B cell (primary cell): ENCODE data around the gene VWA8. TPM values are rescaled to one million over a fixed set of nuclear protein-coding genes. Genes with fewer than 3 reads are reported as not detected.
A peak's percentile ranks its signal among the peaks of the same experiment; 100 is the strongest.

Experiments
- ATAC-seq: fragments of 200-7000 bp; cut with Tn5 transposase; one replicate; pipeline ENCODE4 v1.10.0; 2021; ENCODE audit warnings: low read depth, mild to moderate bottlenecking, moderate number of reproducible peaks, moderate library complexity
- CTCF ChIA-PET: fragments of 350-600 bp; sonication (Branson Sonifier 250); formaldehyde crosslinking; loops from one replicate; lab custom pipeline; 2021; ENCODE audit warnings: antibody characterized with exemption, inconsistent platforms; lab: Charles Lee
- POLR2A ChIA-PET: fragments of 350-600 bp; sonication (Branson Sonifier 250); formaldehyde crosslinking; loops from one replicate; lab custom pipeline; 2021; ENCODE audit warnings: antibody characterized with exemption; lab: Charles Lee
- DNase-seq: peaks from one replicate; pipeline ENCODE4 v3.0.0; 2013
- H2AFZ ChIP-seq: 2 replicates; pipeline ENCODE4 v1.6.1; 2012; ENCODE audit warnings: mild to moderate bottlenecking, low read depth, low read length; ENCODE audit not compliant: insufficient read depth, poor library complexity, severe bottlenecking
- H3K27ac ChIP-seq, 2 donors: 1 replicate in 1 of 2; 2 replicates in 1 of 2; pipeline ENCODE4 v1.5.1; 2012 to 2013; ENCODE audit warnings: low read length in 2 of 2, mild to moderate bottlenecking in 2 of 2, moderate library complexity in 1 of 2
- H3K27me3 ChIP-seq, 4 experiments: fragments of 200-600 bp in 1 of 4; sonication (generic) in 1 of 4; replicated peaks in 1 of 4; 1 replicate in 2 of 4; 2 replicates in 2 of 4; pipeline versions ENCODE4 v1.6.1 to v1.7.0; 2013 to 2016; ENCODE audit warnings: low read length in 3 of 4, mild to moderate bottlenecking in 2 of 4, mixed read lengths in 1 of 4, moderate library complexity in 1 of 4; ENCODE audit not compliant: insufficient read depth in 4 of 4, control insufficient read depth in 3 of 4; ENCODE audit errors: control extremely low read depth in 1 of 4
- H3K36me3 ChIP-seq, 2 experiments: replicated peaks in 1 of 2; 1 replicate in 1 of 2; 2 replicates in 1 of 2; pipeline versions ENCODE4 v1.6.1 to v1.7.1; 2013; ENCODE audit warnings: low read length in 1 of 2; ENCODE audit not compliant: insufficient read depth in 2 of 2, control insufficient read depth in 1 of 2; ENCODE audit errors: control extremely low read depth in 1 of 2, extremely low read depth in 1 of 2
- H3K4me1 ChIP-seq, 2 donors: fragments of 200-600 bp in 1 of 2; sonication (generic) in 1 of 2; 1 replicate in 1 of 2; 2 replicates in 1 of 2; pipeline versions ENCODE4 v1.5.1 to v1.6.1; 2013 to 2017; ENCODE audit warnings: low read length in 2 of 2; ENCODE audit not compliant: control insufficient read depth in 2 of 2, insufficient read depth in 2 of 2
- H3K4me2 ChIP-seq: replicated peaks from 2 replicates; pipeline ENCODE3; 2012; ENCODE audit warnings: mild to moderate bottlenecking, low read depth, low read length; ENCODE audit not compliant: poor library complexity, severe bottlenecking
- H3K4me3 ChIP-seq, 5 experiments: fragments of 200-600 bp in 1 of 5; sonication (generic) in 1 of 5; 1 replicate in 3 of 5; 2 replicates in 2 of 5; pipeline versions ENCODE4 v1.5.1 to v1.7.0; 2011 to 2016; ENCODE audit warnings: low read length in 4 of 5, mild to moderate bottlenecking in 4 of 5, low read depth in 2 of 5, control low read depth in 1 of 5, moderate library complexity in 1 of 5; ENCODE audit not compliant: insufficient read depth in 1 of 5; ENCODE audit errors: control extremely low read depth in 1 of 5, extremely low read depth in 1 of 5
- H3K79me2 ChIP-seq: fragments of 200-600 bp; sonication (generic); one replicate; pipeline ENCODE4 v1.6.0; 2016; ENCODE audit warnings: low read length; ENCODE audit not compliant: control insufficient read depth, insufficient read depth
- H3K9ac ChIP-seq: fragments of 200-600 bp; sonication (generic); 2 replicates; pipeline ENCODE4 v1.6.1; 2017; ENCODE audit warnings: mild to moderate bottlenecking, low read length, moderate library complexity
- H3K9me3 ChIP-seq, 3 donors: one replicate each; pipeline versions ENCODE4 v1.6.1 to v1.7.1; 2013; ENCODE audit warnings: low read length in 2 of 3; ENCODE audit not compliant: control insufficient read depth in 2 of 3, insufficient read depth in 1 of 3; ENCODE audit errors: control extremely low read depth in 1 of 3
- H4K20me1 ChIP-seq: 2 replicates; pipeline ENCODE4 v1.6.0; 2012; ENCODE audit warnings: mild to moderate bottlenecking, low read length; ENCODE audit not compliant: insufficient read depth, control insufficient read depth, poor library complexity, severe bottlenecking
- H3K27ac Mint-ChIP-seq: one replicate; pipeline ENCODE4 v1.8.0; 2021; ENCODE audit warnings: mixed read lengths
- H3K27me3 Mint-ChIP-seq: one replicate; pipeline ENCODE4 v1.8.0; 2021; ENCODE audit warnings: mixed read lengths
- H3K4me1 Mint-ChIP-seq: one replicate; pipeline ENCODE4 v1.8.0; 2021; ENCODE audit warnings: mixed read lengths
- H3K4me3 Mint-ChIP-seq: one replicate; pipeline ENCODE4 v1.8.0; 2021; ENCODE audit warnings: mixed read lengths
- H3K9me3 Mint-ChIP-seq: one replicate; pipeline ENCODE4 v1.8.0; 2022; ENCODE audit warnings: mixed read lengths; ENCODE audit not compliant: insufficient read depth
- CTCF ChIP-seq: fragments of 200-600 bp; IDR thresholded peaks from one replicate; pipeline ENCODE4 v1.8.0; 2022; ENCODE audit warnings: antibody characterized with exemption, mild to moderate bottlenecking
- EZH2 ChIP-seq: IDR thresholded peaks from 2 replicates; pipeline ENCODE4 v1.6.1; 2012; ENCODE audit warnings: borderline replicate concordance, low read depth, mild to moderate bottlenecking, moderate library complexity, low read length; ENCODE audit not compliant: insufficient read depth, poor library complexity, severe bottlenecking
- WGBS: methylation state at CpG from one replicate; pipeline ENCODE4 v1.1.5; 2013; ENCODE audit warnings: missing lambda C conversion rate; ENCODE audit not compliant: insufficient coverage; 5-methylcytosine and 5-hydroxymethylcytosine counted together
- intact Hi-C: fragments of 100-400 bp; cut with micrococcal nuclease; formaldehyde crosslinking; loops from one replicate; pipeline ENCODE4 v1.10.0; 2022
- polyA plus RNA-seq: library from polyadenylated mRNA; depleted of rRNA; stranded (reverse); fragments of >200 nt; gene quantifications from 2 replicates; pipeline ENCODE4 v1.2.3, GENCODE V29; 2012
- total RNA-seq, 2 donors: library from RNA; stranded (reverse); fragments of 120-200 nt in 1 of 2; gene quantifications; 1 replicate in 1 of 2; 2 replicates in 1 of 2; pipeline versions ENCODE4 v1.2.3 to v1.2.4, GENCODE V29; 2013 to 2022

The VWA8 gene
- total and polyA plus RNA-seq, 2 donors (not counting 1 experiment from before 2014, with no cell fraction given) = 6.0 to 19.7 TPM

DNA sequence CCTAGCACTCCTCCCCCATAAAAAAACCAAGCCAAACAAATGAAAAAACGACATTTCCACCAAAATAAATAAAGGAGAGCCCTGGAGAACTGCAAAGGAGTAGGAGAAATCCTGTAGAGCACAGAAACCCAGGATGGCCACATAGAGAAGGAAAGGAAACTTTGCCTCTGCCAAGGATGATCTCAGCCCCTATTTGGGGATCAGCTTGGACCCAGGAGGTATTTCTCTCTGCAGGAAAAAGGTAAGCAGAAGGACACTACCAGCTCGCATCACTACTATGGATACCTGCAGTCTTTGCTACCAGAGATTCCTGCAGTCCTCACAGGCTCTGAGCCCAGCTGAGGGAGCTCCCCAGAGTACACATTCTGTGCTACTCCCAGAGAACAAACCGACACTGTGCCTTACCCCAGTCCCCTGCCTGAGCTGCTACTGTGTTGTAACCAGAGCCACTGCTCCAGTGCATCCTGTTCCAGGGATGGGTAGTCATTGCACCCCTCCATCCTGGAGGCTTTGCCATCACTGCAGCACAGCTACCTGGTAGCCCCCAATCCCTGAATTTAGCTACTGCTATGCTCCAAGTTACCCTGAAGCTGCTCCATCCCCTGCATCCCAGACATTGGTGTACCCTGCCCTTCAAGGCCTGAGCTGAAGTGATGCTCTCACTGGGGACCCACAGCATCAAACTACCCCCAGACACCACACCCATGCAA is 41.7 kb downstream of the VWA8 start:
- H3K4me3 ChIP-seq = no peak overlapping the region
- no peak overlapping the region for H3K27ac ChIP-seq
- Mint-ChIP-seq H3K27me3 (no peaks in the 10 kb centered on the region), H3K27ac (no peak overlapping the region), H3K9me3 (peaks cover 7% of the 10 kb centered on the region), H3K4me3 (no peak overlapping the region), H3K4me1 (peaks cover 36% of the 10 kb centered on the region)
- CTCF ChIA-PET = interaction anchor here (0.7 to 1.6 kb wide), 3 partner anchors 12 to 252 kb away, joined by 3 to 5 read pairs (median 3); no protein-coding TSS in a partner anchor
- no peaks in the 10 kb centered on the region for H3K36me3 ChIP-seq
- no peak overlapping the region for H3K4me2 ChIP-seq
- peaks cover 12 to 21% of the 10 kb centered on the region in 2 donors for H3K4me1 ChIP-seq
- H3K9me3 ChIP-seq = peaks cover 0 to 10% (median 3%) of the 10 kb centered on the region in 3 donors
- intact Hi-C loops = loop anchor here (5.0 kb wide), 1 partner anchor 118 kb away; no protein-coding TSS in a partner anchor
- no peak for TF ChIP-seq CTCF
- TF ChIP-seq EZH2 = no peak
- WGBS = 96% methylated on average over 2 of the region's 3 CpGs
- H3K27me3 ChIP-seq = no peaks in the 10 kb centered on the region
- ATAC-seq = no peak
- H2AFZ ChIP-seq = no peak overlapping the region
- H3K79me2 ChIP-seq = peaks cover 40% of the 10 kb centered on the region
- H3K9ac ChIP-seq = no peak overlapping the region
- H4K20me1 ChIP-seq = peaks cover 11% of the 10 kb centered on the region
- POLR2A ChIA-PET = no interaction called here
- no peak for DNase-seq

DNA sequence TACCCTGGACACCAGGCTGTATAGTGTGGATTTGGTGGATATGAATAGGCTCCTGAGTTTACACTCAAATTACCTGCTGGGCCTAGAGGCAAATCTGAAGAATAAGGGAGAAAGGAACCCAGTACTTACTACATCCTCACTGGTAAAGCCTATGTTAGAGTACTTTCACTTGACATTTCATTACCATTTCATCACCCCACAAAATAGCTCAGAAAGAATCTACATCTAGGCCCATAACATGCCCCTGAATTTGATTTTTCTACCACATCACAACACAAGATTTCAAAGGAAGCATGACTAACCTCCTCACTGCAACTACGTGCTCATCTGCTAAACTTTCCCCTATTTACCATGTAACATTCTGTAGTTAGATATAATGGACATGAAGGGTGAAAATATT is 43.3 kb downstream of the VWA8 start:
- Histone ChIP-seq H3K79me2 (peaks cover 27% of the 10 kb centered on the region), H3K27ac (no peak overlapping the region), H3K9ac (peak overlapping the region; percentile 13), H3K36me3 (no peaks in the 10 kb centered on the region), H3K9me3 (no peaks in the 10 kb centered on the region), H3K4me1 (peaks cover 12 to 21% of the 10 kb centered on the region in 2 donors), H3K4me2 (no peak overlapping the region), H2AFZ (no peak overlapping the region), H3K4me3 (no peak overlapping the region), H3K27me3 (no peaks in the 10 kb centered on the region), H4K20me1 (peaks cover 11% of the 10 kb centered on the region)
- TF ChIP-seq EZH2 (no peak), CTCF (no peak)
- ATAC-seq (no peak), DNase-seq (no peak)
- H3K27me3 Mint-ChIP-seq = no peaks in the 10 kb centered on the region
- no peaks in the 10 kb centered on the region for H3K9me3 Mint-ChIP-seq
- H3K4me1 Mint-ChIP-seq = peaks cover 36% of the 10 kb centered on the region
- no peak overlapping the region for H3K4me3 Mint-ChIP-seq
- ChIA-PET POLR2A (no interaction called here), CTCF (interaction anchor here (0.8 kb wide), 1 partner anchor 250 kb away, joined by 3 read pairs; no protein-coding TSS in a partner anchor)
- H3K27ac Mint-ChIP-seq = no peak overlapping the region
- intact Hi-C loops = loop anchor here (2.0 to 5.0 kb wide), 2 partner anchors 43 to 120 kb away; partner anchors contain the start of gene VWA8
- no CpG with 5 or more reads among the region's 1 CpG for WGBS
